Loucy (cell line): ENCODE data around the gene HOXB1.

Experiments
- H2AFZ ChIP-seq: fragments of 200-600 bp; sonication (generic); 2 replicates; pipeline ENCODE4 v1.6.0; 2016; ENCODE audit warnings: antibody characterized with exemption, mild to moderate bottlenecking, low read length, moderate library complexity
- H3F3A ChIP-seq: fragments of 200-600 bp; 2 replicates; pipeline ENCODE4 v1.6.0; 2016; ENCODE audit warnings: antibody characterized with exemption, low read depth, mild to moderate bottlenecking
- H3K27me3 ChIP-seq: fragments of 200-600 bp; sonication (generic); 2 replicates; pipeline ENCODE4 v1.6.1; 2014; ENCODE audit warnings: low read length, mild to moderate bottlenecking; ENCODE audit not compliant: insufficient read depth, poor library complexity, severe bottlenecking
- H3K36me3 ChIP-seq: fragments of 200-600 bp; sonication (generic); 2 replicates; pipeline ENCODE4 v1.6.1; 2016; ENCODE audit warnings: low read length; ENCODE audit not compliant: insufficient read depth
- H3K4me1 ChIP-seq: fragments of 200-600 bp; sonication (generic); 2 replicates; pipeline ENCODE4 v1.5.1; 2014; ENCODE audit warnings: low read length, mild to moderate bottlenecking; ENCODE audit not compliant: insufficient read depth, poor library complexity, severe bottlenecking
- H3K4me2 ChIP-seq: fragments of 200-600 bp; sonication (generic); 2 replicates; pipeline ENCODE4 v1.6.0; 2014; ENCODE audit warnings: antibody characterized with exemption, low read length, low read depth, mild to moderate bottlenecking; ENCODE audit not compliant: poor library complexity, severe bottlenecking
- H3K4me3 ChIP-seq: fragments of 200-600 bp; sonication (generic); 2 replicates; pipeline ENCODE4 v1.5.1; 2014; ENCODE audit warnings: low read length, mild to moderate bottlenecking, mixed read lengths; ENCODE audit not compliant: poor library complexity, severe bottlenecking
- H3K79me2 ChIP-seq: fragments of 200-600 bp; sonication (generic); 2 replicates; pipeline ENCODE4 v1.6.1; 2014; ENCODE audit warnings: low read length; ENCODE audit not compliant: insufficient read depth
- H3K9ac ChIP-seq: fragments of 200-600 bp; sonication (generic); 2 replicates; pipeline ENCODE4 v1.6.0; 2014; ENCODE audit warnings: mild to moderate bottlenecking, low read depth, low read length, moderate library complexity; ENCODE audit not compliant: poor library complexity, severe bottlenecking
- H3K9me2 ChIP-seq: fragments of 200-600 bp; sonication (generic); replicated peaks from 2 replicates; pipeline ENCODE4 v1.6.1; 2016; ENCODE audit warnings: low read depth, low read length, mixed read lengths
- H3K9me3 ChIP-seq: fragments of 200-600 bp; sonication (generic); 2 replicates; pipeline ENCODE4 v1.6.1; 2014; ENCODE audit warnings: mild to moderate bottlenecking, antibody characterized with exemption, low read length, low read depth; ENCODE audit not compliant: insufficient read depth
- H4K20me1 ChIP-seq: fragments of 200-600 bp; sonication (generic); 2 replicates; pipeline ENCODE4 v1.6.0; 2014; ENCODE audit warnings: antibody characterized with exemption, low read length, mild to moderate bottlenecking; ENCODE audit not compliant: insufficient read depth, poor library complexity, severe bottlenecking
- EZH2phosphoT487 ChIP-seq: fragments of 200-600 bp; IDR thresholded peaks from 2 replicates; pipeline ENCODE4 v1.6.1; 2018; ENCODE audit warnings: antibody characterized with exemption, mild to moderate bottlenecking, moderate library complexity, borderline replicate concordance
- TF ChIP-seq, protein P1 (sequence below): fragments of 200-600 bp; sonication (generic); conservative IDR thresholded peaks from 2 replicates; pipeline ENCODE4 v1.5.1; 2014; ENCODE audit warnings: mild to moderate bottlenecking, antibody characterized with exemption, low read length

The HOXB1 gene

DNA sequence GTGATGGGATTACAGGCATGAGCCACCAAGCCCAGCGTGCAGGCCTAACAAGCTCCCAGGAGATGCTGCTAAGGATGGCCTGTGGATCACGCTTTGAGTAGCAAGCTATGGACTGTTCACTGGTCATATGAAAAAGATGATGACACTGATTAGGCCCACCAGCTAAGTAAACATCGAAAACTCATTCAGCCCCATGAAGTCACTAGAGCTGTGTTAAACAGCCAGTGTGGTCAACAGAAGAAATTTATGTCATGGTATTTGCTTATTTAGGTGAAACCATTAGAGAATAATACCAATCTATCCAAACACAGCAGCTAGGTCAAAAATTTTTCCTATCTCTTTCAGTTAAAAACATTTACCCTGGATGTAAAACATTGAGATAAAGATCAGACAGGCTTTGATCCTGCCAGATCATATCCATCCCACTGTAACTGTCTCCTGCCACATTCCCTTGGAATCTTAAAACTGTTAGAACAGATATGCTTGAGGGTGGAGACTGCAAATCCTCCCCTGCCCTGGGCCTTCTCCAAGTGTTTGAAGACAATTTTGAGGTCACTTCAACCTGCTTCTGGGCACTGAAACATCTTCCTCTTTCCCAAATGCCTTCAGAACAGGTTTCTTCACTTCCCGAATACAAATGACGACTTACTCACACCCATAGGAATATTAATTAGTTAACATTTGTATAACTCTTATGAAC lies 30.9 kb downstream of the HOXB1 start:
- Histone ChIP-seq H3K4me1 (peaks cover 4% of the 10 kb centered on the region), H3K36me3 (no peaks in the 10 kb centered on the region), H2AFZ (no peak overlapping the region), H3K27me3 (no peaks in the 10 kb centered on the region), H3K4me2 (no peak overlapping the region), H3F3A (no peaks in the 10 kb centered on the region), H3K4me3 (no peak overlapping the region), H3K9me3 (no peaks in the 10 kb centered on the region), H3K9me2 (no peaks in the 10 kb centered on the region), H4K20me1 (no peaks in the 10 kb centered on the region), H3K9ac (no peak overlapping the region), H3K79me2 (no peaks in the 10 kb centered on the region)
- TF ChIP-seq EZH2phosphoT487: no peak
- TF ChIP-seq, protein P1, sequence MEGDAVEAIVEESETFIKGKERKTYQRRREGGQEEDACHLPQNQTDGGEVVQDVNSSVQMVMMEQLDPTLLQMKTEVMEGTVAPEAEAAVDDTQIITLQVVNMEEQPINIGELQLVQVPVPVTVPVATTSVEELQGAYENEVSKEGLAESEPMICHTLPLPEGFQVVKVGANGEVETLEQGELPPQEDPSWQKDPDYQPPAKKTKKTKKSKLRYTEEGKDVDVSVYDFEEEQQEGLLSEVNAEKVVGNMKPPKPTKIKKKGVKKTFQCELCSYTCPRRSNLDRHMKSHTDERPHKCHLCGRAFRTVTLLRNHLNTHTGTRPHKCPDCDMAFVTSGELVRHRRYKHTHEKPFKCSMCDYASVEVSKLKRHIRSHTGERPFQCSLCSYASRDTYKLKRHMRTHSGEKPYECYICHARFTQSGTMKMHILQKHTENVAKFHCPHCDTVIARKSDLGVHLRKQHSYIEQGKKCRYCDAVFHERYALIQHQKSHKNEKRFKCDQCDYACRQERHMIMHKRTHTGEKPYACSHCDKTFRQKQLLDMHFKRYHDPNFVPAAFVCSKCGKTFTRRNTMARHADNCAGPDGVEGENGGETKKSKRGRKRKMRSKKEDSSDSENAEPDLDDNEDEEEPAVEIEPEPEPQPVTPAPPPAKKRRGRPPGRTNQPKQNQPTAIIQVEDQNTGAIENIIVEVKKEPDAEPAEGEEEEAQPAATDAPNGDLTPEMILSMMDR: no peak

DNA sequence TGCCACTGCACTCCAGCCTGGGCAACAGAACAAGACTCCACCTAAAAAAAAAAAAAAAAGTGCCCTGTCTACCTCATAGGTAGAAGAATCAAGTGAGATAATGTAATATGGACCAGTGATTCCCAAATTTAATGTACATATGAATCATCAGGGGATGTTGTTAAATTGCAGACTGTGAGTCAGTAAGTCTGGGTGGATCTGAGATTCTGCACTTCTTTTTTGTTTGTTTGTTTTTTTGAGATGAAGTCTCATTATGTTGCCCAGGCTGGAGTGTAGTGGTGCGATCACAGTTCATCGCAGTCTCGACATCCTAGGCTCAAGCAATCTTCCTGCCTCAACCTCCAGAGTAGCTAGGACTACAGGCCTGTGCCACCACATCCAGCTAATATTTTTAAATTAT lies 31.6 kb downstream of the HOXB1 start:
- no peaks in the 10 kb centered on the region for H3K9me2 ChIP-seq
- H3K4me3 ChIP-seq: no peak overlapping the region
- H3K4me1 ChIP-seq: peaks cover 4% of the 10 kb centered on the region
- H4K20me1 ChIP-seq: no peaks in the 10 kb centered on the region
- no peaks in the 10 kb centered on the region for H3F3A ChIP-seq
- no peaks in the 10 kb centered on the region for H3K27me3 ChIP-seq
- no peaks in the 10 kb centered on the region for H3K36me3 ChIP-seq
- no peaks in the 10 kb centered on the region for H3K79me2 ChIP-seq
- H3K9me3 ChIP-seq: no peaks in the 10 kb centered on the region
- H3K4me2 ChIP-seq: no peak overlapping the region
- no peak overlapping the region for H2AFZ ChIP-seq
- TF ChIP-seq, protein P1: no peak
- no peak for TF ChIP-seq EZH2phosphoT487
- no peak overlapping the region for H3K9ac ChIP-seq

DNA sequence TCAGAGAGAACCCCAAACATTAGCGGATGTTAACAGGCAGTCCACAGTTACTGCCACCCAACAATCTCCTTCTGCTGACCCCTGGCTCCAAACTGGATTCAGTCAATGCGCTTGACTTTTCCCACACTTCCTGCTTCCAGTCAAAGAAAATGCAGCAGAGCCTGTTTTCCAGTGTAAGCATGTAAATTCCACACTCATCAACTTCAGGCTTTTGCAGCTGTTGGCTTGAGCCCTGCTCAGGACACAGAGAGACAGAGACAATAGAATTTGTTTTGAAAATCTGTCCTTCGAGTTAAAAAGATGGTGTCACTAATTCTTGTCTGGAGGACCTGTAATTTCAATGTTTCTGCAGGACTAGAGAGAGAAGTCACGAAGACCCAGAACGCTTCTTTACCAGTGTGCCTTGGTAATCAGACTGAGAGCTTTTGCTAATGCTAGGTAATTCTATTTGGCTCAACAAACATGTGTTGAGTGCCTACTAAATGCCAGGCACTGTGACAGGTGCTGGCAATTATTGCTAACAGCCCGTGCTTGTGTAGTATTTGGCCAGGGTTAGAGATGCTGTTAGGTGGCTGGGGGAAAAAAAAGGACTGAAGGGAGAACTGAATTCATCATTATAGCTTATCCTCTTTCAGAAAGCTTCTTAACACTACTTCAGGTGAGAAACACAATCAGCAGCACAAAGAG lies 32.5 kb downstream of the HOXB1 start:
- Histone ChIP-seq H3K27me3 (no peaks in the 10 kb centered on the region), H3K4me1 (peaks cover 3% of the 10 kb centered on the region), H3K79me2 (no peaks in the 10 kb centered on the region), H2AFZ (no peak overlapping the region), H3K9me3 (no peaks in the 10 kb centered on the region), H4K20me1 (no peaks in the 10 kb centered on the region), H3K9me2 (no peaks in the 10 kb centered on the region), H3K9ac (no peak overlapping the region), H3K4me3 (no peak overlapping the region), H3K4me2 (no peak overlapping the region), H3K36me3 (no peaks in the 10 kb centered on the region), H3F3A (no peaks in the 10 kb centered on the region)
- TF ChIP-seq, protein P1: no peak
- no peak for TF ChIP-seq EZH2phosphoT487
